PC-9 (cell line): ENCODE data around the gene CLEC18A.

Source experiments
- CTCF ChIP-seq: fragments of 200-600 bp; sonication (generic); conservative IDR thresholded peaks from 2 replicates; pipeline ENCODE4 v1.6.1; 2017; ENCODE audit warnings: mixed run types, antibody characterized with exemption, mild to moderate bottlenecking, moderate library complexity
- EZH2 ChIP-seq: fragments of 200-600 bp; sonication (generic); IDR thresholded peaks from 2 replicates; pipeline ENCODE4 v1.8.0; 2017; ENCODE audit warnings: antibody characterized with exemption, low read depth

- TF ChIP-seq CTCF (no peak), EZH2 (no peak)
Measured at GRCh38 chr16:69938981-69939820, 11.9 kb upstream of the CLEC18A start.
